Gastroesophageal sphincter (tissue), 4 donors: ENCODE data around the gene CTIF. TPM values are rescaled to one million over a fixed set of nuclear protein-coding genes. Genes with fewer than 3 reads are reported as not detected.
A peak's percentile ranks its signal among the peaks of the same experiment; 100 is the strongest.

Experiments
- ATAC-seq: fragments of 150-250 bp; one replicate; pipeline ENCODE4 v1.9.1; 2016; ENCODE audit warnings: mild to moderate bottlenecking, moderate library complexity
- H3K27ac ChIP-seq, 4 donors: fragments of 200-600 bp; sonication (generic) in 3 of 4; 1 replicate in 3 of 4; 2 replicates in 1 of 4; pipeline ENCODE4 v1.5.1; 2016 to 2019
- H3K27me3 ChIP-seq: fragments of 200-600 bp; sonication (generic); one replicate; pipeline ENCODE4 v1.5.1; 2019
- H3K36me3 ChIP-seq, 2 donors: fragments of 200-600 bp; sonication (generic); one replicate each; pipeline ENCODE4 v1.5.1; 2019; ENCODE audit warnings: control low read depth in 1 of 2
- H3K4me1 ChIP-seq, 3 donors: fragments of 200-600 bp; sonication (generic); 1 replicate in 2 of 3; 2 replicates in 1 of 3; pipeline ENCODE4 v1.5.1; 2016 to 2019; ENCODE audit warnings: control low read depth in 2 of 3
- H3K4me3 ChIP-seq, 2 donors: fragments of 200-600 bp; sonication (generic); one replicate each; pipeline ENCODE4 v1.5.1; 2019; ENCODE audit warnings: mild to moderate bottlenecking in 1 of 2, moderate library complexity in 1 of 2
- H3K9me3 ChIP-seq, 3 donors: fragments of 200-600 bp; sonication (generic); one replicate each; pipeline ENCODE4 v1.5.1; 2017 to 2019; ENCODE audit warnings: control low read depth in 2 of 3
- EP300 ChIP-seq: sonication (generic); formaldehyde crosslinking; IDR thresholded peaks from one replicate; pipeline ENCODE4 v1.6.1; 2017; ENCODE audit warnings: antibody characterized with exemption, mild to moderate bottlenecking
- POLR2A ChIP-seq, 2 donors: fragments of 450-650 bp; IDR thresholded peaks; one replicate each; pipeline ENCODE4 v1.6.1; 2017; ENCODE audit warnings: antibody characterized with exemption in 2 of 2, mild to moderate bottlenecking in 2 of 2, moderate library complexity in 1 of 2
- POLR2AphosphoS5 ChIP-seq: sonication (generic); formaldehyde crosslinking; IDR thresholded peaks from one replicate; pipeline ENCODE4 v1.6.1; 2017; ENCODE audit warnings: antibody characterized with exemption
- WGBS, 2 donors: methylation state at CpG; one replicate each; pipeline ENCODE4 v1.1.5; 2018; ENCODE audit warnings: low coverage in 1 of 2; 5-methylcytosine and 5-hydroxymethylcytosine counted together
- total RNA-seq, 4 donors: library from RNA; depleted of rRNA; stranded (reverse); fragments of >200 nt; gene quantifications; one replicate each; pipeline ENCODE4 v1.1.0, GENCODE V29; 2016
- TF ChIP-seq, protein P1 (sequence below), 4 experiments: fragments of 200-600 bp in 2 of 4; fragments of 450-650 bp in 2 of 4; sonication (generic) in 1 of 4; IDR thresholded peaks; one replicate each; pipeline ENCODE4 v1.5.1; 2017 to 2019; ENCODE audit warnings: antibody characterized with exemption in 4 of 4, mild to moderate bottlenecking in 2 of 4, moderate library complexity in 2 of 4

Gene CTIF
- total RNA-seq, 4 donors from 2014 or later: 31.4 to 124 (median 78.1) TPM

DNA sequence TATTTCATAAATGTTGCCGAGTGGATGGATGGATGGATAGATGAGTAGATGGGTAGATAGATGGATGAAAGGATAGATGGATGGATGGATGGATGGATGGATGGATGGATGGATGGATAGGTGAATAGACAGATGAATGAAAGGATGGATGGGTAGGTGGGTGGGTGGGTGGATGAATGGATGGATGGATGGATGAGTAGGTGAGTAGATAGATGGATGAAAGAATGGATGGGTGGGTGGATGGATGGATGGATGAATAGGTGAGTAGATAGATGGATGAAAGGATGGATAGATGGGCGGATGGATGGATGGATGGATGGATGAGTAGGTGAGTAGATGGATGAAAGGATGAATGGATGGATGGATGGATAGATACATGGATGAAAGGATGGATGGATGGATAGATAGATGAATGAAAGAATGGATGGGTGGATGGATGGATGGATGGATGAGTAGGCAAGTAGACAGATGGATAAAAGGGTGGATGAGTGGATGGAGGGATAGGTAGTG lies 307.6 kb downstream of the CTIF start:
- H3K4me3 ChIP-seq: no peak overlapping the region
- H3K4me1 ChIP-seq: peaks cover 0 to 42% (median 19%) of the 10 kb centered on the region in 3 donors
- TF ChIP-seq POLR2A (IDR thresholded peaks at IDR 0.05) (no peak), EP300 (no peak), POLR2AphosphoS5 (no peak)
- TF ChIP-seq, protein P1, sequence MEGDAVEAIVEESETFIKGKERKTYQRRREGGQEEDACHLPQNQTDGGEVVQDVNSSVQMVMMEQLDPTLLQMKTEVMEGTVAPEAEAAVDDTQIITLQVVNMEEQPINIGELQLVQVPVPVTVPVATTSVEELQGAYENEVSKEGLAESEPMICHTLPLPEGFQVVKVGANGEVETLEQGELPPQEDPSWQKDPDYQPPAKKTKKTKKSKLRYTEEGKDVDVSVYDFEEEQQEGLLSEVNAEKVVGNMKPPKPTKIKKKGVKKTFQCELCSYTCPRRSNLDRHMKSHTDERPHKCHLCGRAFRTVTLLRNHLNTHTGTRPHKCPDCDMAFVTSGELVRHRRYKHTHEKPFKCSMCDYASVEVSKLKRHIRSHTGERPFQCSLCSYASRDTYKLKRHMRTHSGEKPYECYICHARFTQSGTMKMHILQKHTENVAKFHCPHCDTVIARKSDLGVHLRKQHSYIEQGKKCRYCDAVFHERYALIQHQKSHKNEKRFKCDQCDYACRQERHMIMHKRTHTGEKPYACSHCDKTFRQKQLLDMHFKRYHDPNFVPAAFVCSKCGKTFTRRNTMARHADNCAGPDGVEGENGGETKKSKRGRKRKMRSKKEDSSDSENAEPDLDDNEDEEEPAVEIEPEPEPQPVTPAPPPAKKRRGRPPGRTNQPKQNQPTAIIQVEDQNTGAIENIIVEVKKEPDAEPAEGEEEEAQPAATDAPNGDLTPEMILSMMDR (IDR thresholded peaks at IDR 0.05): no peak
- H3K27ac ChIP-seq: no peak overlapping the region
- ATAC-seq: no peak
- H3K27me3 ChIP-seq: no peaks in the 10 kb centered on the region
- peaks cover 0 to 3% of the 10 kb centered on the region in 2 donors for H3K36me3 ChIP-seq
- 93 to 100% methylated on average over 2 of the region's 2 CpGs for WGBS, 2 donors
- no peaks in the 10 kb centered on the region for H3K9me3 ChIP-seq

DNA sequence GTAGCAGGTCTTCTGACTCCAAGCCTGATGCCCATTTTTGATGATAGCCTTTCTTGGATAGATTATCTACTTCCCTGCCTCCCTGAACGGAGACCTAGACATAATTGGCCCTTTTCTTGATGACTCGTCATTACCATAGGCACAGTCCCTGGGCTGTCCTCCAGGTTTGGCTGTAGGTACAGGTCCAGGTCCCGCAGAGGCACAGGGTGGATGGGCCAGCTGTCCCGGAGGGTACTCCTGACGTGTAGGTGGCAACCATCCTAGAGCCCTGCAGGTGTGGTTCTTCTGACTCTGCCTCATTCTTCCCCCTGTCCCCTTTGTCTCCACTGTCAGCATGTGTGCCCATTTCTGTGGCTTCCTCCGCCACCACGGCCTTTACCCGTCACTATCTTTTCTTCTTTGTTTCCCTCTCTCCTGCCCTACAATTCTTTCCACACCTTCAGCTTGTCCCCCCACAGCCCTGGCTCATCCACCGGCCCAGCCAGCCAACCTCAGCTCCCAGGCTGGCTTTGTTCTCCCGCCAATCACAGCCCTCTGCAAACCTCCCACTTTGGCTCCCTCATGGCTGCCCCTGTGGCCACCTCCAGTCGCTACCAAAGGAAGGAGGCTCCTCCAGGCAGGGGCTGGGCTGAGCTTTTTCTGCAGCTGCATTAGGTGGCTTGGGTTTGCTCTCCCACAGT lies 309.1 kb downstream of the CTIF start:
- peak overlapping the region in 1 of 4 donors; percentile 51 for H3K27ac ChIP-seq
- H3K9me3 ChIP-seq: no peaks in the 10 kb centered on the region
- ATAC-seq: no peak
- peaks cover 0 to 34% (median 10%) of the 10 kb centered on the region in 3 donors for H3K4me1 ChIP-seq
- H3K4me3 ChIP-seq: no peak overlapping the region
- peaks cover 0 to 2% of the 10 kb centered on the region in 2 donors for H3K36me3 ChIP-seq
- whole genome bisulfite sequencing, 2 donors: 72 to 95% methylated on average over 7 of the region's 11 CpGs
- H3K27me3 ChIP-seq: no peaks in the 10 kb centered on the region
- TF ChIP-seq, protein P1 (IDR thresholded peaks at IDR 0.05): no peak
- TF ChIP-seq POLR2A (IDR thresholded peaks at IDR 0.05) (no peak), EP300 (no peak), POLR2AphosphoS5 (no peak)

DNA sequence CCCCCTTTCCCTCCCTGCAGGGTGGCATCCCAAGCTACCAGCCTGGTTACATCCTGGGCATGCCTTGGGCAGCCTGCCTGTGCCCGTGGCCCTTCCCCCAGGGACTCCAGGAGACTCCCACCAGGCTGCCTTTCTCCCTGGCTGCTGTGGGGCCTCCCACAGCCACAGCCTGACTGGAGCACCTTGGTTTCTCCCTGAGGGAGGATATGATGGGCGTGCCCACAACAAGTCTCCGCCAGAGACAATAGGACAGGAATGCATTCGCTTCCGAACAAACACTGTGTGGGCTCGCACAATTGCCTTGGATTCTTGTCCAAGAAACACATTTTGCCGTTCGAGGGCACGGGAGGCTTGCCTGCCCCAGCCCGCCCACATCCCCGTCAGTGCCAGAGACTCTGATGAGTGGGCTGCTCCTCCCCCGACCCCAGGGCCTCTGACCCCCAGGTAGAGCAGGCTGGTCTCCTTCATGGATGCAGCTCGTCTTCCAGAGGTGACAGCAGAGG lies 309.9 kb downstream of the CTIF start:
- 67 to 80% methylated on average over 1 to 6 of the region's 13 CpGs for WGBS, 2 donors
- Histone ChIP-seq H3K36me3 (no peaks in the 10 kb centered on the region), H3K4me3 (no peak overlapping the region), H3K4me1 (peaks cover 0 to 26% (median 10%) of the 10 kb centered on the region in 3 donors), H3K27ac (peak overlapping the region in 1 of 4 donors; percentile 51), H3K9me3 (no peaks in the 10 kb centered on the region), H3K27me3 (no peaks in the 10 kb centered on the region)
- ATAC-seq: peak; percentile 44
- TF ChIP-seq POLR2AphosphoS5: no peak
- no peak for TF ChIP-seq POLR2A (IDR thresholded peaks at IDR 0.05)
- TF ChIP-seq, protein P1 (IDR thresholded peaks at IDR 0.05): no peak
- TF ChIP-seq EP300: no peak

DNA sequence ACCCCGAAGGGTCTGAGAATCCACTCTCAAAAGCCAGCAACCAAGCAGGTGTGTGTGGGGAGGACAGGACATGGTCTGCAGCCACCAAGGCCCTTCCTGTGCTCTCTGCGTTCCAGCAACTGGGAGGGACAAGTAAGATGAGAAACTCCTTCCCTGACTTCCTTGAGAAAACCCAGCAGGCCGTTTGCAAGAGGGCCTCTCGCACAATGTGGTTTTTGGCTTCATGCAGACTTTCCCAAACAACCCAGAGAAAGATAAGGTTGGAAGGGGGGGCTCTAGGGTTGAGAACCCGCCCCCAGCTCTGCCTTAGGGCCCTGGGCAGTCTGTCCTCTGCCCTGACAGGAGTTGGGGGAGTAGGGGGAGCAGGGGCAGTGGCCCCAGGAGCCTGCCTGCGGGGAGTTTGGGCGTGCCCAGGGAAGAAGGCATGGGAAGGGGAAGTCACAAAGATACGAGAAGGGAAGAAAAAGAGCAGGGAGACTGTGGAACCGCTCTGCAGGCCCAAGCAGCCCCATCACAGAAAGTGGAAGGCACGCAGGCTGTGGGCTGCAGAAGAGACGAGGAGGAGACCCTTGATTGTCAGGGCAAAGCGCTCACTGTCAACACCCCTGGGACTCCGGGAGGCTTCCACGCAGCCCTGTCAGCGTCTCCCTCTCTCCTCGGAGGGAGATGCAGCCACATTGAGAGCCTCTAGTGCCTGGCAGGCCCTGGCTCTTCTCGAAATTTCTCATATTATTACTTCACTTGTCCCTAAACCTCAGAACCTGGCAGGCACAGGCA lies 312.2 kb downstream of the CTIF start:
- H3K9me3 ChIP-seq: no peaks in the 10 kb centered on the region
- H3K27me3 ChIP-seq: no peaks in the 10 kb centered on the region
- 60 to 66% methylated on average over 1 to 5 of the region's 17 CpGs for WGBS, 2 donors
- peaks cover 0 to 15% of the 10 kb centered on the region in 2 donors for H3K36me3 ChIP-seq
- peak; percentile 15 for ATAC-seq
- no peak for TF ChIP-seq POLR2AphosphoS5
- TF ChIP-seq, protein P1 (IDR thresholded peaks at IDR 0.05): no peak
- no peak for TF ChIP-seq EP300
- no peak for TF ChIP-seq POLR2A (IDR thresholded peaks at IDR 0.05)
- peak overlapping the region in 3 of 4 donors; percentile 9 to 58 (median 55) for H3K27ac ChIP-seq
- peaks cover 0 to 25% (median 10%) of the 10 kb centered on the region in 3 donors for H3K4me1 ChIP-seq
- no peak overlapping the region for H3K4me3 ChIP-seq
